Effector CD4-positive, alpha-beta T cell (primary cell): ENCODE data around the gene APOA4.

Source experiments
- DNase-seq: peaks from one replicate; pipeline ENCODE4 v3.0.0-alpha.2; 2020

APOA4 gene

DNA sequence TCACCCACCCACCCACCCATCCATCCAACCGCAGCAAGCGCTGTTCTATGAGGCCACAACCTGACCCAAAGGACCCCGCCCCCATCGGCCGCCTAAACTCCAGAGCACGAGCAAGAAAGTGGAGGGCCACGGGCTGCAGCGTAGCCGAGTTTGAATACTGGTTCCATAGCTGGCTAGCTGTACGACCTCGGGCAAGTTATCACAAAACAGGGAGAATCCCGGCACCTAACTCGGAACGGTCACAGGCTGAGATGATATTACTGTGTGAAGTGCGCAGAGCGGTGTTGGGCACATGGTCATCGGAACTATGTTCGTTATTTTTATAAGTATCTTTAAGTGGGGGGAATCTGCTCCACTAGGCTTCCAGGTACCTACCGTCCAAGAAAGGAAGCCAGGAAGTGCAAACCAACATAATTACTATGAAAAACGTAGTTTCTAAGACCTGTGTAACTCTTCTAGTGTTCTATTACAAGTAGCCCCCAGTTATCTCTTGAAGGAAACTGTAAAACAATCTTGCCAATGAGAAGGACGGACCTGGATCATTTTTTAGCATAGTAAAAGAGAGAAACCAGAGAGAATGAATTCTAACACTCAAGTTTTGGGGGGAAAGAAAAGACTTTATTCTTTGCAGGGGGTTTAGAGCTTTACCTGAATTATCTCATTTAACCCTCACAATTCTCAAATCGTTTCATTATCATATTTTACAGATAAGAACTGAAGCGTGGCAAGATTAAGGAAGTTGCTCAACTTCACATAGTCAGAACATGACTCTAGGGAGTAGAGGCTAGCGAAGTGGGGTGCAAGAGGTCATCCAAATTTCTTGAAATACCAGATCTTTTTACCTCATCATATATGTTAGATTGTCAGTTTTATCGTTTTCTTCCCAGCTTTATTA lies 49.7 kb downstream of the APOA4 start:
- no peak for DNase-seq

- peak; percentile 94 for DNase-seq
Observed at GRCh38 chr11:116772443-116773202, 50.5 kb downstream of the APOA4 start, which contains the start of gene BUD13. TSS of gene BUD13 (minus strand) at chr11:116772987. CDS start at chr11:116772964, 23 bp downstream.

- no peak for DNase-seq
Observed at GRCh38 chr11:116771935-116772334, 51.2 kb downstream of the APOA4 start.
